K562 (cell line): ENCODE measurements around the gene WDFY2. TPM values are rescaled to one million over a fixed set of nuclear protein-coding genes. Genes with fewer than 3 reads are reported as not detected.

Experiments used
- ATAC-seq: fragments of 200-7000 bp; cut with Tn5 transposase; 3 replicates; pipeline ENCODE4 v1.9.1; 2020; ENCODE audit warnings: moderate library complexity
- BruUV-seq: library from RNA; stranded (reverse); fragments of 400-500 nt; replicated peaks from 2 replicates; lab custom pipeline; 2021; lab: Mats Ljungman, UMichigan
- CTCF ChIA-PET: fragments of 300-600 bp; formaldehyde crosslinking; extraction: SDS; loops from one replicate; lab custom pipeline; 2021; ENCODE audit warnings: low intra/inter-chr PET ratio; lab: Yijun Ruan, JAX
- POLR2A ChIA-PET: fragments of 300-600, 350-650 bp; sonication (Branson Sonifier 250); formaldehyde crosslinking; extraction: SDS; loops from one replicate; lab custom pipeline; 2021; ENCODE audit warnings: antibody characterized with exemption, inconsistent platforms; lab: Yijun Ruan, JAX
- DNase-seq, 4 experiments: peaks; one replicate each; pipeline versions ENCODE4 v3.0.0 to v3.0.0-alpha.2; 2011 to 2018; ENCODE audit warnings: low spot score in 3 of 4, mixed read lengths in 3 of 4; ENCODE audit errors: extremely low read depth in 1 of 4
- FAIRE-seq: peaks from 2 replicates; lab custom pipeline; 2011; peaks lifted over from hg19 to GRCh38; lab: Jason Lieb, UNC
- H2AFZ ChIP-seq: 2 replicates; pipeline ENCODE4 v1.6.0; 2011; ENCODE audit warnings: low read depth, low read length, control low read depth, inconsistent platforms
- H3K27ac ChIP-seq: fragments of 200-600 bp; 3 replicates; pipeline ENCODE4 v1.8.0; 2011; ENCODE audit warnings: low read depth, mild to moderate bottlenecking, control low read depth, inconsistent platforms, low read length, moderate library complexity, mixed read lengths; ENCODE audit errors: extremely low read depth
- H3K27me3 ChIP-seq, 2 experiments: fragments of 300-600 bp in 1 of 2; 2 replicates in 1 of 2; 3 replicates in 1 of 2; pipeline versions ENCODE4 v1.6.0 to v1.8.0; 2011; ENCODE audit warnings: inconsistent platforms in 2 of 2, low read length in 2 of 2, mild to moderate bottlenecking in 1 of 2, mixed read lengths in 1 of 2, moderate library complexity in 1 of 2; ENCODE audit not compliant: control insufficient read depth in 2 of 2, insufficient read depth in 2 of 2
- H3K36me3 ChIP-seq: fragments of 300-600 bp; 3 replicates; pipeline ENCODE4 v1.8.0; 2011; ENCODE audit warnings: mild to moderate bottlenecking, low read length, inconsistent platforms; ENCODE audit not compliant: control insufficient read depth, insufficient read depth
- H3K4me1 ChIP-seq, 2 experiments: fragments of 200-600 bp in 1 of 2; replicated peaks in 1 of 2; 2 replicates in 1 of 2; 3 replicates in 1 of 2; pipeline versions ENCODE4 v1.5.1 to v1.8.0; 2011; ENCODE audit warnings: inconsistent platforms in 2 of 2, low read length in 2 of 2, mild to moderate bottlenecking in 1 of 2, mixed read lengths in 1 of 2, moderate library complexity in 1 of 2; ENCODE audit not compliant: control insufficient read depth in 2 of 2, insufficient read depth in 2 of 2
- H3K4me2 ChIP-seq: 2 replicates; pipeline ENCODE4 v1.6.1; 2011; ENCODE audit warnings: low read length, control low read depth, inconsistent platforms, mixed read lengths; ENCODE audit not compliant: insufficient read depth
- H3K4me3 ChIP-seq: fragments of 200-600 bp; sonication (generic), shearing (Covaris generic); 2 replicates; pipeline ENCODE4 v1.5.1; 2016; ENCODE audit warnings: control low read depth, inconsistent platforms
- H3K79me2 ChIP-seq: fragments of 200-600 bp; 3 replicates; pipeline ENCODE4 v1.8.0; 2011; ENCODE audit warnings: low read length, inconsistent platforms; ENCODE audit not compliant: control insufficient read depth, insufficient read depth
- H3K9ac ChIP-seq, 2 experiments: 2 replicates each; pipeline versions ENCODE4 v1.6.0 to v1.6.1; 2011; ENCODE audit warnings: low read depth in 2 of 2, low read length in 2 of 2, control low read depth in 1 of 2, inconsistent platforms in 1 of 2, mild to moderate bottlenecking in 1 of 2, mixed read lengths in 1 of 2; ENCODE audit not compliant: insufficient read depth in 1 of 2
- H3K9me1 ChIP-seq: one replicate; pipeline ENCODE4 v1.6.0; 2011; ENCODE audit warnings: inconsistent platforms, mild to moderate bottlenecking, low read length, moderate library complexity; ENCODE audit not compliant: control insufficient read depth, insufficient read depth
- H3K9me3 ChIP-seq: replicated peaks from 2 replicates; pipeline ENCODE4 v1.5.1; 2011; ENCODE audit warnings: low read depth, low read length, inconsistent platforms; ENCODE audit not compliant: control insufficient read depth, insufficient read depth
- H4K20me1 ChIP-seq: replicated peaks from 2 replicates; pipeline ENCODE4 v1.6.1; 2011; ENCODE audit warnings: low read length, inconsistent platforms, mixed read lengths; ENCODE audit not compliant: control insufficient read depth, insufficient read depth
- CSDE1 ChIP-seq, 2 experiments: fragments of 450-650 bp; IDR thresholded peaks; 2 replicates each; pipeline ENCODE4 v1.6.1; 2016; ENCODE audit warnings: mild to moderate bottlenecking in 1 of 2
- HDAC6 ChIP-seq: IDR thresholded peaks from 2 replicates; pipeline ENCODE4 v1.6.1; 2012; ENCODE audit warnings: low read depth, mild to moderate bottlenecking, control low read depth, inconsistent platforms, low read length, moderate library complexity
- JUN ChIP-seq, 2 experiments: sonication (generic) in 1 of 2; formaldehyde crosslinking in 1 of 2; IDR thresholded peaks; 2 replicates each; pipeline versions ENCODE4 v1.6.1 to v1.8.0; 2012 to 2022; ENCODE audit warnings: borderline replicate concordance in 2 of 2, mild to moderate bottlenecking in 2 of 2, improper control_type of control experiment in 1 of 2, low read depth in 1 of 2, low read length in 1 of 2, missing genetic modification reagents in 1 of 2
- JUNB ChIP-seq: fragments of 450-650 bp; formaldehyde crosslinking; conservative IDR thresholded peaks from 2 replicates; pipeline ENCODE4 v1.4.0; 2020; ENCODE audit warnings: mild to moderate bottlenecking
- MCM5 ChIP-seq: fragments of 450-650 bp; IDR thresholded peaks from 2 replicates; pipeline ENCODE4 v1.6.1; 2016; ENCODE audit warnings: low read depth
- MCM7 ChIP-seq, 2 experiments: fragments of 450-650 bp; IDR thresholded peaks; 2 replicates each; pipeline ENCODE4 v1.6.1; 2016 to 2018
- POLR2B ChIP-seq: fragments of 450-650 bp; IDR thresholded peaks from 2 replicates; pipeline ENCODE4 v1.6.1; 2018; ENCODE audit warnings: low read depth; ENCODE audit not compliant: partially characterized antibody
- POLR2H ChIP-seq: IDR thresholded peaks from 2 replicates; pipeline ENCODE4 v1.6.1; 2016; ENCODE audit warnings: missing genetic modification characterization, low read depth, mild to moderate bottlenecking, control low read depth, missing compliant biosample characterization, moderate library complexity
- TFAM ChIP-seq: fragments of 250-450 bp; sonication (Bioruptor Pico); conservative IDR thresholded peaks from 2 replicates; pipeline ENCODE4 v1.5.0; 2021; ENCODE audit warnings: mild to moderate bottlenecking, moderate library complexity
- WGBS: fragments of 100-300 bp; shearing (Covaris generic); methylation state at CpG from one replicate; pipeline ENCODE4 v1.1.6; 2016; ENCODE audit warnings: low coverage, mixed read lengths; ENCODE audit not compliant: insufficient coverage; ENCODE audit errors: missing lambda C conversion rate; 5-methylcytosine and 5-hydroxymethylcytosine counted together
- in situ Hi-C: fragments of 300-500 bp; cut with MboI; formaldehyde crosslinking; loops from 4 replicates; pipeline ENCODE4 v1.15.0; 2018; ENCODE audit warnings: inconsistent platforms, mixed read lengths
- intact Hi-C: fragments of 100-400 bp; cut with micrococcal nuclease; formaldehyde crosslinking; loops from 2 replicates; pipeline ENCODE4 v1.14.2; 2022
- polyA plus RNA-seq, 8 experiments: library from polyadenylated mRNA; depleted of rRNA in 4 of 8; stranded (reverse) in 5 of 8; unstranded in 3 of 8; fragments of >200 nt; fragmentation: Nextera tagmentation in 2 of 8; fragmentation: Illumina TruSeq in 1 of 8; extraction: Ambion mirVana in 2 of 8; extraction: Trizol in 1 of 8; gene quantifications; 2 replicates each; pipeline versions ENCODE4 v1.2.1 to v1.2.3, GENCODE V29; 2011 to 2014; ENCODE audit warnings: inconsistent platforms in 1 of 8, missing spikeins in 1 of 8
- total RNA-seq, 7 experiments: library from RNA; depleted of rRNA in 6 of 7; stranded (reverse); fragments of >200 nt in 6 of 7; fragmentation: Illumina TruSeq in 2 of 7; extraction: Trizol in 2 of 7; gene quantifications; 2 replicates each; pipeline versions ENCODE4 v1.2.1 to v1.2.3, GENCODE V29; 2011 to 2021; ENCODE audit warnings: low replicate concordance in 1 of 7

Gene WDFY2
- total and polyA plus RNA-seq, 9 of the 15 experiments (the other 6 are each of a cell fraction or from before 2014, with no cell fraction given), result 0.66 to 6.4 (median 4.4) TPM

DNA sequence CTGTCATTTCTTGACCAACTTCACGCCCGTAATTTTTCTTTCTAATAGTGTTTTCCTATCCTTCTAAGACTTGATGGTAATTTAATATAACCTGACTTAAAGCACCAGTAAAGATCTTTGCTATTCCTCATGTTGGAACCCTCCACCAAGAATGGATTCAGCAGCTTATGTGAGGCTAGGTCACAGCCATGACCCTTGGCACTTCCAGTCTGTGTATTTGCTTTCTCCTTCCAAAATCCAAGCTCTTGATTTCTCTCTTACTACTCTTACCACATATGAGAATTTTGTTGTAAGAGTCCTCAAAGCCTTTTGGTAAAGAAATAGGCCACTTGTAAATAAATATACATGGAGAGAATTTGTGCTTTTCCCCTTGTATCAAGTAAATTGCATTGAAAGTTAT lies 158.3 kb downstream of the WDFY2 start:
- intact Hi-C loops, result no loop called here
- FAIRE-seq, result no peak

DNA sequence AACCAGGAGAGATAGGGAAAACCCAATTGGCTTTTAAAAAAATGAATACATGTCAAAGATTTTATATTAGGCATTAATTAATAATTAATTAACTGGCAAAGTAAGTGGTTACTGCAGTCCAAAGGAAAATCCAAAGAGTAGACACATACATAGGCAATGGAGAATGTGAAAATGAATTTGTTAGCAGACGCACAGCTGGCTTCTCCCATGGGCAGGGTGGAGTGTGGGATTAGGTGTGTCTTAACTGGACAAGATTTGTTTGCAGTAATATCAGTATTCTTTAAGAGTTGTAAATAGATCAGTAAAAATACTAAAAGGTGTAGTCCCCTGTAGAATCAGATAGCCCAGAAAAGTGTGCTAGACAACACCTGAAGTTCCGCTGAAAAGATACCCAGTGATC lies 161.0 kb downstream of the WDFY2 start:
- Histone ChIP-seq H3K27ac (no peak overlapping the region), H3K79me2 (no peaks in the 10 kb centered on the region), H2AFZ (no peak overlapping the region), H3K4me3 (no peak overlapping the region), H3K27me3 (no peaks in the 10 kb centered on the region), H3K9ac (no peak overlapping the region), H3K4me1 (no peaks in the 10 kb centered on the region), H4K20me1 (no peaks in the 10 kb centered on the region), H3K4me2 (no peak overlapping the region), H3K9me1 (no peaks in the 10 kb centered on the region), H3K36me3 (peaks cover 8% of the 10 kb centered on the region; the same call in 1 of the 3 replicates), H3K9me3 (peaks cover 2% of the 10 kb centered on the region; the same call in 1 of the 2 replicates)
- POLR2A ChIA-PET, result no interaction called here
- intact Hi-C loops (no loop called here), in situ Hi-C loops (no loop called here)
- FAIRE-seq (no peak), DNase-seq (no peak), ATAC-seq (no peak)
- no peak for TF ChIP-seq CSDE1 (IDR thresholded peaks at IDR 0.05)
- no TSS peak for BruUV-seq
- WGBS, result 93% methylated on average over 2 of the region's 2 CpGs
- CTCF ChIA-PET, result no interaction called here

More for the DNA sequence above, 158.3 kb downstream of the WDFY2 start:
- Histone ChIP-seq H3K36me3 (peaks cover 5% of the 10 kb centered on the region; the same call in 1 of the 3 replicates), H2AFZ (no peak overlapping the region), H3K4me1 (no peaks in the 10 kb centered on the region), H3K4me2 (no peak overlapping the region)
- DNase-seq (no peak), ATAC-seq (no peak)
- no peak for TF ChIP-seq HDAC6
- TF ChIP-seq JUNB (CRISPR knock-in tag), result no peak
- TF ChIP-seq TFAM (CRISPR knock-in tag), result no peak
- TF ChIP-seq MCM7 (IDR thresholded peaks at IDR 0.05), result no peak
- TF ChIP-seq POLR2B, result no peak
- no peak for TF ChIP-seq MCM5
- TF ChIP-seq JUN (IDR thresholded peaks at IDR 0.05; ENCODE audit: borderline replicate concordance, low read depth, low read length), result no peak
- no peak for TF ChIP-seq JUN (CRISPR knock-in tag; IDR thresholded peaks at IDR 0.05; ENCODE audit: borderline replicate concordance)
- TF ChIP-seq POLR2H (tag), result no peak
- TF ChIP-seq, all 486 proteins: peak for 0
- Histone ChIP-seq H3K9me3 (no peaks in the 10 kb centered on the region), H4K20me1 (no peaks in the 10 kb centered on the region), H3K9me1 (no peaks in the 10 kb centered on the region), H3K4me3 (no peak overlapping the region), H3K27ac (no peak overlapping the region), H3K9ac (no peak overlapping the region), H3K79me2 (no peaks in the 10 kb centered on the region), H3K27me3 (no peaks in the 10 kb centered on the region)
- in situ Hi-C loops, result no loop called here
- WGBS, result 64% methylated on average over 2 of the region's 2 CpGs
- ChIA-PET POLR2A (interaction anchor here (0.6 kb wide), 1 partner anchor 1342 kb away, joined by 3 read pairs; no protein-coding TSS in a partner anchor), CTCF (no interaction called here)
- BruUV-seq, result no TSS peak
